ENCODE measurements around the gene REN. TPM values are rescaled to one million over a fixed set of nuclear protein-coding genes. Genes with fewer than 3 reads are reported as not detected.

The REN gene
- total and polyA plus RNA-seq, 7 donors = not detected

DNA sequence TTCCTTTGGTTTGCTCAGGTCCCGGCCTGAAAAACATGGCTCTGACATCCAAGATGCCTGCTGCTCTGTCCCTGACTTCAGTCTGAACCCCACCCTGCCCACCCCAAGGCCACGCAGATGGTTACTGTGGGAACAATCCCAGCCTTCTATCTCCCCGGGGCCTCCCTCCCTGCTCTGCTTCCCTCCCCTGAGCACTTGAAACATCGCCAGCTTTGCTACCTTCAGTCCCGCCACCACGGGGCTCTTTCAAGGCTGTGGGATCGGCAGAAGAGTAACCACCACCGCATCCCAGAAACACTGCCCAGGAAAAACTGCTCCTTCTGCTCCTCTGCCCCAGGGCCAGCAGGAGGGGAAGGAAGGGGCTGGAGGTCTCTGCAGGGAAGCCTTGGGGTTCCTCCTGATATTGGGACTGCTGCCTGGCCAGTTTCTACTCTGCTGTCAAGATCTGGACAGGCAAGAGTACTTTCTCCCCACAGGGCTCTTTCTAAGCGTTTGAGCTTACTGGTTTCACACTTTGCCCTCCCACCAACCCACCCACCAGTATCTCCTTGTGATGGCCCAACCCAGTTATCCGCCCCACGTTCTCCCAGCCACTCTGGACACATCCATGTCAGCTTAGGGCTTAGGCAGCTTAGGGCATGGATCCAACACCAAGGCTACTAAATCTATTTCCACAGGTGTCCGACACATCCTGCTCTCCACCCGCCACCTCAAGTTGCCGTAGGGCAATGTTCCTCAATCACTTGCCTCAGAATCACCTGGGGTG, 22.7 kb downstream of the REN start:
- Histone ChIP-seq H3K27ac (no peak overlapping the region), H3K4me1 (no peaks in the 10 kb centered on the region), H3K9me3 (no peaks in the 10 kb centered on the region), H3K27me3 (ENCODE audit: insufficient read depth in 3 of 3, low read length in 2 of 3) (peaks cover 0 to 4% (median 0%) of the 10 kb centered on the region in 3 donors), H3K36me3 (ENCODE audit: insufficient read depth in 1 of 2, low read depth in 1 of 2) (no peaks in the 10 kb centered on the region), H3K4me3 (no peak overlapping the region)
- ATAC-seq (no peak), DNase-seq (no peak)
- TF ChIP-seq, protein P1, sequence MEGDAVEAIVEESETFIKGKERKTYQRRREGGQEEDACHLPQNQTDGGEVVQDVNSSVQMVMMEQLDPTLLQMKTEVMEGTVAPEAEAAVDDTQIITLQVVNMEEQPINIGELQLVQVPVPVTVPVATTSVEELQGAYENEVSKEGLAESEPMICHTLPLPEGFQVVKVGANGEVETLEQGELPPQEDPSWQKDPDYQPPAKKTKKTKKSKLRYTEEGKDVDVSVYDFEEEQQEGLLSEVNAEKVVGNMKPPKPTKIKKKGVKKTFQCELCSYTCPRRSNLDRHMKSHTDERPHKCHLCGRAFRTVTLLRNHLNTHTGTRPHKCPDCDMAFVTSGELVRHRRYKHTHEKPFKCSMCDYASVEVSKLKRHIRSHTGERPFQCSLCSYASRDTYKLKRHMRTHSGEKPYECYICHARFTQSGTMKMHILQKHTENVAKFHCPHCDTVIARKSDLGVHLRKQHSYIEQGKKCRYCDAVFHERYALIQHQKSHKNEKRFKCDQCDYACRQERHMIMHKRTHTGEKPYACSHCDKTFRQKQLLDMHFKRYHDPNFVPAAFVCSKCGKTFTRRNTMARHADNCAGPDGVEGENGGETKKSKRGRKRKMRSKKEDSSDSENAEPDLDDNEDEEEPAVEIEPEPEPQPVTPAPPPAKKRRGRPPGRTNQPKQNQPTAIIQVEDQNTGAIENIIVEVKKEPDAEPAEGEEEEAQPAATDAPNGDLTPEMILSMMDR (IDR thresholded peaks at IDR 0.05) = no peak
- 79 to 87% (median 82%) methylated on average over 14 of the region's 14 CpGs for WGBS, 3 donors
- intact Hi-C loops (cut with DNase I) = no loop called here

GRCh38 chr1:204142032-204142974, 23.8 kb downstream of the REN start:
- H3K27me3 ChIP-seq (ENCODE audit: insufficient read depth in 3 of 3, low read length in 2 of 3) = peaks cover 0 to 4% (median 0%) of the 10 kb centered on the region in 3 donors
- DNase-seq = no peak
- ATAC-seq = no peak
- no peaks in the 10 kb centered on the region for H3K36me3 ChIP-seq (ENCODE audit: insufficient read depth in 1 of 2, low read depth in 1 of 2)
- H3K9me3 ChIP-seq = no peaks in the 10 kb centered on the region
- TF ChIP-seq, protein P1 (IDR thresholded peaks at IDR 0.05) = no peak
- intact Hi-C loops (cut with DNase I) = no loop called here
- no peak overlapping the region for H3K27ac ChIP-seq
- no peak overlapping the region for H3K4me3 ChIP-seq
- H3K4me1 ChIP-seq = no peaks in the 10 kb centered on the region
- 86 to 87% (median 87%) methylated on average over 5 of the region's 5 CpGs for WGBS, 3 donors

GRCh38 chr1:204141131-204141530, 25.0 kb downstream of the REN start:
- TF ChIP-seq, protein P1 (IDR thresholded peaks at IDR 0.05) = no peak
- WGBS, 3 donors = 85 to 89% (median 85%) methylated on average over 3 of the region's 3 CpGs
- intact Hi-C loops (cut with DNase I) = no loop called here

GRCh38 chr1:204139952-204140351, 26.2 kb downstream of the REN start:
- Histone ChIP-seq H3K4me3 (no peak overlapping the region), H3K9me3 (no peaks in the 10 kb centered on the region), H3K36me3 (ENCODE audit: insufficient read depth in 1 of 2, low read depth in 1 of 2) (no peaks in the 10 kb centered on the region), H3K27ac (no peak overlapping the region), H3K27me3 (ENCODE audit: insufficient read depth in 3 of 3, low read length in 2 of 3) (no peaks in the 10 kb centered on the region), H3K4me1 (no peaks in the 10 kb centered on the region)
- TF ChIP-seq, protein P1 (IDR thresholded peaks at IDR 0.05) = no peak
- intact Hi-C loops (cut with DNase I) = no loop called here
- WGBS, 3 donors = 95 to 98% (median 97%) methylated on average over 6 of the region's 6 CpGs
- no peak for DNase-seq
- no peak for ATAC-seq

More at GRCh38 chr1:204141131-204141530, 25.0 kb downstream of the REN start:
- ATAC-seq (no peak), DNase-seq (no peak)
- H3K36me3 ChIP-seq (ENCODE audit: insufficient read depth in 1 of 2, low read depth in 1 of 2) = no peaks in the 10 kb centered on the region
- H3K27ac ChIP-seq = no peak overlapping the region
- no peaks in the 10 kb centered on the region for H3K4me1 ChIP-seq
- no peak overlapping the region for H3K4me3 ChIP-seq
- no peaks in the 10 kb centered on the region for H3K27me3 ChIP-seq (ENCODE audit: insufficient read depth in 3 of 3, low read length in 2 of 3)
- H3K9me3 ChIP-seq = no peaks in the 10 kb centered on the region

All from psoas muscle (tissue), 8 donors.